Spleen (tissue), 11 donors: ENCODE results near the gene SH2D2A. TPM values are rescaled to one million over a fixed set of nuclear protein-coding genes. Genes with fewer than 3 reads are reported as not detected.

Experiments used
- DNase-seq: peaks from one replicate; pipeline ENCODE4 v3.0.0-alpha.2; 2020
- H3K27ac ChIP-seq, 8 donors: fragments of 200-600 bp; sonication (generic) in 7 of 8; 1 replicate in 4 of 8; 2 replicates in 4 of 8; pipeline versions ENCODE4 v1.5.0 to v1.8.0; 2016 to 2021; ENCODE audit warnings: inconsistent platforms in 4 of 8, mild to moderate bottlenecking in 4 of 8, moderate library complexity in 1 of 8
- H3K27me3 ChIP-seq, 7 donors: fragments of 200-600 bp; sonication (generic) in 6 of 7; replicated peaks in 1 of 7; 1 replicate in 4 of 7; 2 replicates in 3 of 7; pipeline versions ENCODE4 v1.5.0 to v1.8.0; 2016 to 2021; ENCODE audit warnings: inconsistent platforms in 3 of 7, mild to moderate bottlenecking in 1 of 7
- H3K36me3 ChIP-seq, 6 donors: fragments of 200-600 bp; sonication (generic) in 5 of 6; 1 replicate in 4 of 6; 2 replicates in 2 of 6; pipeline versions ENCODE4 v1.5.0 to v1.8.0; 2016 to 2021; ENCODE audit warnings: inconsistent platforms in 2 of 6
- H3K4me1 ChIP-seq, 6 donors: fragments of 200-600 bp; sonication (generic) in 5 of 6; 1 replicate in 3 of 6; 2 replicates in 3 of 6; pipeline versions ENCODE4 v1.5.0 to v1.8.0; 2016 to 2021; ENCODE audit warnings: inconsistent platforms in 3 of 6
- H3K4me3 ChIP-seq, 8 donors: fragments of 200-600 bp; sonication (generic) in 7 of 8; 1 replicate in 4 of 8; 2 replicates in 4 of 8; pipeline versions ENCODE4 v1.5.0 to v1.8.0; 2016 to 2021; ENCODE audit warnings: inconsistent platforms in 4 of 8, mild to moderate bottlenecking in 4 of 8, moderate library complexity in 2 of 8
- H3K9me3 ChIP-seq, 8 donors: fragments of 200-600 bp; sonication (generic) in 7 of 8; 1 replicate in 4 of 8; 2 replicates in 4 of 8; pipeline versions ENCODE4 v1.5.0 to v1.8.0; 2016 to 2021; ENCODE audit warnings: inconsistent platforms in 4 of 8
- CTCF ChIP-seq, 11 experiments: fragments of 200-600 bp in 7 of 11; fragments of 450-650 bp in 4 of 11; sonication (generic) in 4 of 11; IDR thresholded peaks in 8 of 11; conservative IDR thresholded peaks in 3 of 11; 1 replicate in 7 of 11; 2 replicates in 4 of 11; pipeline versions ENCODE4 v1.4.0 to v1.8.0; 2016 to 2021; ENCODE audit warnings: antibody characterized with exemption in 11 of 11, inconsistent platforms in 4 of 11, mild to moderate bottlenecking in 1 of 11
- POLR2A ChIP-seq, 3 donors: fragments of 450-650 bp; IDR thresholded peaks; one replicate each; pipeline ENCODE4 v1.5.1; 2017; ENCODE audit warnings: antibody characterized with exemption in 3 of 3, mild to moderate bottlenecking in 1 of 3
- POLR2AphosphoS5 ChIP-seq, 3 donors: sonication (generic); formaldehyde crosslinking; IDR thresholded peaks; one replicate each; pipeline ENCODE4 v1.5.1; 2017; ENCODE audit warnings: antibody characterized with exemption in 3 of 3
- WGBS, 5 donors: extraction: QIAGEN DNeasy Blood & Tissue Kit in 3 of 5; methylation state at CpG; one replicate each; pipeline versions ENCODE4 v1.1.5 to v1.1.7; 2013 to 2018; 5-methylcytosine and 5-hydroxymethylcytosine counted together
- intact Hi-C: fragments of 100-400 bp; cut with DNase I; formaldehyde crosslinking; loops from one replicate; pipeline ENCODE4 v1.15.0; 2023; ENCODE audit warnings: low total_unique reads
- polyA plus RNA-seq, 3 donors: library from polyadenylated mRNA; stranded (reverse); fragments of 200-250 nt; gene quantifications; one replicate each; pipeline ENCODE4 v1.2.1, GENCODE V29; 2013
- total RNA-seq, 7 donors: library from RNA; depleted of rRNA in 3 of 7; stranded (reverse); fragments of >200 nt in 3 of 7; fragmentation: NEBNext Ultra II Directional in 4 of 7; extraction: Animal tissue kit (Norgen Biotek cat#: 25700) in 4 of 7; gene quantifications; one replicate each; pipeline versions ENCODE4 v1.1.0 to v1.2.1, GENCODE V29; 2016 to 2021
- donor health status: healthy with polysubstance abuse.
- donor health status: DM: no; HTN: no; CAD: no; lungs with moderate emphysema.
- donor health status: DM: no; HTN: no; CAD: no.
- donor health status: Bipolar disorder and iron deficiency.
- donor health status: healthy.
- donor health status: DM: no; HTN: no; CAD: no.
- donor health status: DM: yes; HTN: yes; CAD: no.

Gene SH2D2A
- total and polyA plus RNA-seq, 10 donors: 3.6 to 22.1 (median 12.4) TPM

- H3K36me3 ChIP-seq: no peaks in the 10 kb centered on the region
- H3K4me1 ChIP-seq: peaks cover 0 to 14% (median 8%) of the 10 kb centered on the region in 6 donors
- H3K4me3 ChIP-seq: no peak overlapping the region
- no peaks in the 10 kb centered on the region for H3K9me3 ChIP-seq
- no peak overlapping the region for H3K27ac ChIP-seq
- intact Hi-C loops: loop anchor here (10.0 kb wide), 1 partner anchor 48 kb away; no protein-coding TSS in a partner anchor
- DNase-seq: no peak
- 57 to 74% (median 66%) methylated on average over 7 to 9 of the region's 9 CpGs for WGBS, 5 donors
- no peak for TF ChIP-seq POLR2A (IDR thresholded peaks at IDR 0.05)
- TF ChIP-seq POLR2AphosphoS5 (IDR thresholded peaks at IDR 0.05): no peak
- TF ChIP-seq CTCF (IDR thresholded peaks at IDR 0.05 in 8 of 11, conservative IDR thresholded peaks at IDR 0.05 in 3 of 11): no peak
- H3K27me3 ChIP-seq: peaks cover 0 to 64% (median 12%) of the 10 kb centered on the region in 7 donors
These were observed 35.8 kb upstream of the SH2D2A start for GRCh38 chr1:156852418-156852874.

- Histone ChIP-seq H3K4me3 (no peak overlapping the region), H3K4me1 (peaks cover 0 to 14% (median 8%) of the 10 kb centered on the region in 6 donors), H3K36me3 (no peaks in the 10 kb centered on the region), H3K27ac (no peak overlapping the region), H3K9me3 (no peaks in the 10 kb centered on the region), H3K27me3 (peaks cover 0 to 65% (median 12%) of the 10 kb centered on the region in 7 donors)
- no peak for TF ChIP-seq POLR2AphosphoS5 (IDR thresholded peaks at IDR 0.05)
- DNase-seq: no peak
- 82 to 84% (median 83%) methylated on average over 13 to 17 of the region's 17 CpGs for WGBS, 5 donors
- intact Hi-C loops: loop anchor here (10.0 kb wide), 1 partner anchor 47 kb away; no protein-coding TSS in a partner anchor
These were observed 35.2 kb upstream of the SH2D2A start for GRCh38 chr1:156851779-156852417.

GRCh38 chr1:156849151-156849496, 32.5 kb upstream of the SH2D2A start:
- H3K27me3 ChIP-seq: peaks cover 3 to 88% (median 33%) of the 10 kb centered on the region in 7 donors
- WGBS, 5 donors: 28 to 37% (median 33%) methylated on average over 20 to 23 of the region's 23 CpGs
- H3K4me3 ChIP-seq: peak overlapping the region in 1 of 8 donors; percentile 39
- TF ChIP-seq POLR2AphosphoS5 (IDR thresholded peaks at IDR 0.05) (no peak), POLR2A (IDR thresholded peaks at IDR 0.05) (no peak), CTCF (IDR thresholded peaks at IDR 0.05 in 8 of 11, conservative IDR thresholded peaks at IDR 0.05 in 3 of 11) (no peak)
- H3K4me1 ChIP-seq: peaks cover 0 to 30% (median 16%) of the 10 kb centered on the region in 6 donors
- DNase-seq: no peak
- no peaks in the 10 kb centered on the region for H3K9me3 ChIP-seq
- H3K27ac ChIP-seq: no peak overlapping the region
- H3K36me3 ChIP-seq: no peaks in the 10 kb centered on the region
- intact Hi-C loops: no loop called here

GRCh38 chr1:156848461-156849150, 32.0 kb upstream of the SH2D2A start:
- WGBS, 5 donors: 11 to 26% (median 13%) methylated on average over 10 to 36 of the region's 36 CpGs
- DNase-seq: peak; percentile 86
- intact Hi-C loops: no loop called here

More at GRCh38 chr1:156848461-156849150, 32.0 kb upstream of the SH2D2A start:
- Histone ChIP-seq H3K36me3 (no peaks in the 10 kb centered on the region), H3K27me3 (peaks cover 3 to 90% (median 39%) of the 10 kb centered on the region in 7 donors), H3K9me3 (no peaks in the 10 kb centered on the region), H3K27ac (no peak overlapping the region), H3K4me3 (peak overlapping the region in 1 of 8 donors; percentile 39), H3K4me1 (peaks cover 0 to 30% (median 16%) of the 10 kb centered on the region in 6 donors)
- TF ChIP-seq POLR2A (IDR thresholded peaks at IDR 0.05): no peak
- TF ChIP-seq POLR2AphosphoS5 (IDR thresholded peaks at IDR 0.05): peak in 2 of 3 donors; percentile 34 to 58
